ENCODE data around the gene RFTN2. TPM values are rescaled to one million over a fixed set of nuclear protein-coding genes. Genes with fewer than 3 reads are reported as not detected.

RFTN2 gene
- total and polyA plus RNA-seq, 10 donors, result 0.52 to 13.3 (median 2.9) TPM

DNA sequence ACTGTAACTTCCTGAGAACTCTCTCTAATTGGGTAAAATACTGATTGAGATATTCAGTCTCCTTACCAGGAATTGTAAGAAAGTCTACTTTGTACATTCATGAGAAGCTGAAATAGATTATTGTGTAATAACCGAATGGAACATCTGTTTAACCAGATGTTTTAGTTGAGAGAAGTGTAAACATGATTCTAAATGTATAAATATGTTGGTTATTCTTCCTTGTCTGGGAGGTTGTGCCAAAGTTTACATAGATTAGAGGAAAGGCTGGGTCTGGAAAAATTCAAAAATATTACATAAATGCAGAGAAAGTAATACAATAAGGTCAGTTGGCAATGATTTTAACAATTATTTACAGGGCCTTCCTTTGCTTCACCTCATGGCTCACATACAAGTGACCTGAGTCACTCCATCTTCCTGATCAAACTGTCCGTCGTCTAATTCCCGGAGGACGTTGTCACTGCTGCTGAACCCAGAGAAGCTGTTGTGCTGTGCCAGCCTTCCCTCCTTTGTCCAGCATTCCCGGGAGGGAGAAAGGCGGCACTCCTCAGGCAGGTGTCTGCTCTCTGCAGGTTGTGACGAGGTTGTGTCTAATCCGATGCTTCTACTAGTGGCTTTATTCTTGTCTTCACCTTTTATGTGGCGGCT, 103.6 kb downstream of the RFTN2 start:
- WGBS, 5 donors, result 88 to 92% (median 90%) methylated on average over 10 of the region's 10 CpGs
- H3K4me3 ChIP-seq, result no peak overlapping the region
- no peak overlapping the region for H3K27ac ChIP-seq
- H3K4me1 ChIP-seq, result peaks cover 0 to 4% (median 0%) of the 10 kb centered on the region in 6 donors
- no peak for DNase-seq
- TF ChIP-seq, protein P1, sequence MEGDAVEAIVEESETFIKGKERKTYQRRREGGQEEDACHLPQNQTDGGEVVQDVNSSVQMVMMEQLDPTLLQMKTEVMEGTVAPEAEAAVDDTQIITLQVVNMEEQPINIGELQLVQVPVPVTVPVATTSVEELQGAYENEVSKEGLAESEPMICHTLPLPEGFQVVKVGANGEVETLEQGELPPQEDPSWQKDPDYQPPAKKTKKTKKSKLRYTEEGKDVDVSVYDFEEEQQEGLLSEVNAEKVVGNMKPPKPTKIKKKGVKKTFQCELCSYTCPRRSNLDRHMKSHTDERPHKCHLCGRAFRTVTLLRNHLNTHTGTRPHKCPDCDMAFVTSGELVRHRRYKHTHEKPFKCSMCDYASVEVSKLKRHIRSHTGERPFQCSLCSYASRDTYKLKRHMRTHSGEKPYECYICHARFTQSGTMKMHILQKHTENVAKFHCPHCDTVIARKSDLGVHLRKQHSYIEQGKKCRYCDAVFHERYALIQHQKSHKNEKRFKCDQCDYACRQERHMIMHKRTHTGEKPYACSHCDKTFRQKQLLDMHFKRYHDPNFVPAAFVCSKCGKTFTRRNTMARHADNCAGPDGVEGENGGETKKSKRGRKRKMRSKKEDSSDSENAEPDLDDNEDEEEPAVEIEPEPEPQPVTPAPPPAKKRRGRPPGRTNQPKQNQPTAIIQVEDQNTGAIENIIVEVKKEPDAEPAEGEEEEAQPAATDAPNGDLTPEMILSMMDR (IDR thresholded peaks at IDR 0.05 in 8 of 11, conservative IDR thresholded peaks at IDR 0.05 in 3 of 11), result no peak
- TF ChIP-seq POLR2AphosphoS5 (IDR thresholded peaks at IDR 0.05), result no peak
- TF ChIP-seq POLR2A (IDR thresholded peaks at IDR 0.05), result no peak
- peaks cover 0 to 35% (median 3%) of the 10 kb centered on the region in 6 donors for H3K36me3 ChIP-seq
- H3K27me3 ChIP-seq (replicated peaks in 1 of 7), result no peaks in the 10 kb centered on the region
- intact Hi-C loops (cut with DNase I; ENCODE audit: low total_unique reads), result no loop called here
- peaks cover 0 to 27% (median 22%) of the 10 kb centered on the region in 8 donors for H3K9me3 ChIP-seq

DNA sequence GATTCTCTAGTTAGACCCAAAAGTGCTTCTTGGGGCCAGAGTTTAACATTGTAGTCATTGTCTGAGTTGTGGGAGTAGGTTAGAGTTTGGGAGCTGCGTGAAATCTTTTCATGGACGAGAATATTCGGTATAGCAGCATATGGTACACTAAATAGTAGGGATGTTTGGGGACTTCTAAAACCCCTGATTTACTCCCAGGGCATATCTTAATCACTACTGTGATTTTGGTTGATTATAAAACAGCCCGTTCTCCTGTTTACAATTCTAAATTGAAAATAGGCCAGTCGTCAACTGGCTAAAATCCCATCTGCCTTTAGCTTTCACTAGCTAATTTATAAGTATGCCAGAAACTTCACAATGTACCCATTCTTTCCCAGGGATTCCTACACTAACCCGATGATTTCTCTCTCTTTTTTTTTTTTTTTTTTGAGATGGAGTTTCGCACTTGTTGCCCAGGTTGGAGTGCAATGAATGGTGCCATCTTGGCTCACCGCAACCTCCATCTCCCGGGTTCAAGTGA, 115.2 kb downstream of the RFTN2 start:
- Histone ChIP-seq H3K9me3 (peaks cover 0 to 7% (median 0%) of the 10 kb centered on the region in 8 donors), H3K4me3 (no peak overlapping the region), H3K4me1 (peaks cover 0 to 12% (median 6%) of the 10 kb centered on the region in 6 donors), H3K36me3 (peaks cover 0 to 50% (median 11%) of the 10 kb centered on the region in 6 donors), H3K27me3 (replicated peaks in 1 of 7) (no peaks in the 10 kb centered on the region), H3K27ac (no peak overlapping the region)
- intact Hi-C loops (cut with DNase I; ENCODE audit: low total_unique reads), result no loop called here
- no peak for DNase-seq
- WGBS, 5 donors, result 95 to 100% (median 97%) methylated on average over 9 of the region's 9 CpGs
- TF ChIP-seq POLR2AphosphoS5 (IDR thresholded peaks at IDR 0.05), result no peak
- TF ChIP-seq, protein P1 (IDR thresholded peaks at IDR 0.05 in 8 of 11, conservative IDR thresholded peaks at IDR 0.05 in 3 of 11), result no peak
- TF ChIP-seq POLR2A (IDR thresholded peaks at IDR 0.05), result no peak

DNA sequence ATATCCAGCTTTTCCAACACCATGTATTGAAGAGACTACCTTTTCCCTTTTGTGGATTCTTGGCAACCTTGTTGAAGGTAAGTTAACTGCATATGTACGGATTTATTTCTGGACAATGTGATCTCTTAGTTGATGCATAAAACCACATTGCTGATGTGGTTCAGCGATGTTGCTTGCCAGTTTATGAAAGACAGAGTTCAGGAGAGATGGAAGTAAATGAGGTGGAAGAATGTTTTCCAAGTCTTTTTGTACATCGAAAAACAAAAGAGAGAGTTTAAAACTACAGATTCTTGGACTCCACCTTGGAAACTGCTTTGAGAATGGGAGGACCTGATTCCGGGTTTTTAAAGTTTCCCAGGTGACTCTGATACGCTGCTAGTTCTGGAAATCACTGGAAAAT, 115.7 kb downstream of the RFTN2 start:
- Histone ChIP-seq H3K27ac (no peak overlapping the region), H3K27me3 (replicated peaks in 1 of 7) (no peaks in the 10 kb centered on the region), H3K36me3 (peaks cover 0 to 56% (median 11%) of the 10 kb centered on the region in 6 donors), H3K4me3 (no peak overlapping the region), H3K4me1 (peaks cover 0 to 12% (median 6%) of the 10 kb centered on the region in 6 donors), H3K9me3 (peaks cover 0 to 7% (median 0%) of the 10 kb centered on the region in 8 donors)
- 95 to 98% (median 97%) methylated on average over 5 of the region's 5 CpGs for WGBS, 5 donors
- intact Hi-C loops (cut with DNase I; ENCODE audit: low total_unique reads), result no loop called here
- TF ChIP-seq POLR2A (IDR thresholded peaks at IDR 0.05) (no peak), POLR2AphosphoS5 (IDR thresholded peaks at IDR 0.05) (no peak)
- TF ChIP-seq, protein P1 (IDR thresholded peaks at IDR 0.05 in 8 of 11, conservative IDR thresholded peaks at IDR 0.05 in 3 of 11), result no peak
- no peak for DNase-seq

DNA sequence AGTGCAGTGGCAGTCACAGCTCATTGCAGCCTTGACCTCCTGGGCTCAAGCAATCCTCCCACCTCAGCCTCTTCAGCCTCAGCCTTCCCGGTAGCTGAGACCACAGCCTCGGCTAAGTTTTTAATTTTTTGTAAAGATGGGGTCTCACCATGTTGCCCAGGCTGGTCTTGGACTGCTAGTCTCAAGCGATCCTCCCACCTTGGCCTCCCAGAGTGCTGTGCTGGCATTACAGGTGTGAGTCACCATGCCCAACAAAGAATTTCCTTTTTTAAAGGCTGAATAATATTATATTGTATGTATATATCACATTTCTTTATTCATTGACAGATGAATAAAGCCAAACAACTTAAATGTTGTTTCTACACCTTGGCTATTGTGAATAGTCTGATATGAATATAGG, 117.0 kb downstream of the RFTN2 start:
- TF ChIP-seq POLR2AphosphoS5 (IDR thresholded peaks at IDR 0.05), result no peak
- TF ChIP-seq, protein P1 (IDR thresholded peaks at IDR 0.05 in 8 of 11, conservative IDR thresholded peaks at IDR 0.05 in 3 of 11), result no peak
- no peak for TF ChIP-seq POLR2A (IDR thresholded peaks at IDR 0.05)
- 93 to 97% (median 96%) methylated on average over 3 of the region's 3 CpGs for WGBS, 5 donors
- H3K4me1 ChIP-seq, result peaks cover 0 to 12% (median 6%) of the 10 kb centered on the region in 6 donors
- H3K27ac ChIP-seq, result no peak overlapping the region
- peaks cover 0 to 2% (median 0%) of the 10 kb centered on the region in 8 donors for H3K9me3 ChIP-seq
- H3K4me3 ChIP-seq, result no peak overlapping the region
- intact Hi-C loops (cut with DNase I; ENCODE audit: low total_unique reads), result no loop called here
- H3K36me3 ChIP-seq, result peaks cover 0 to 68% (median 23%) of the 10 kb centered on the region in 6 donors
- no peaks in the 10 kb centered on the region for H3K27me3 ChIP-seq (replicated peaks in 1 of 7)
- DNase-seq, result no peak
